Stomach (tissue), 9 donors: Measurements from ENCODE around the gene CMIP. TPM values are rescaled to one million over a fixed set of nuclear protein-coding genes. Genes with fewer than 3 reads are reported as not detected.

Source experiments
- DNase-seq, 2 donors: peaks; one replicate each; pipeline versions ENCODE4 v3.0.0 to v3.0.0-alpha.2; 2013 to 2019
- H3K27ac ChIP-seq, 5 donors: fragments of 200-600 bp in 4 of 5; sonication (generic) in 4 of 5; one replicate each; pipeline ENCODE4 v1.5.1; 2013 to 2019; ENCODE audit warnings: mild to moderate bottlenecking in 1 of 5, moderate library complexity in 1 of 5
- H3K27me3 ChIP-seq, 3 donors: fragments of 200-600 bp; sonication (generic); one replicate each; pipeline ENCODE4 v1.5.1; 2017 to 2019; ENCODE audit warnings: mixed run types in 1 of 3
- H3K36me3 ChIP-seq, 4 donors: fragments of 200-600 bp; sonication (generic); 1 replicate in 3 of 4; 2 replicates in 1 of 4; pipeline ENCODE4 v1.5.1; 2016 to 2019
- H3K4me1 ChIP-seq, 4 donors: fragments of 200-600 bp; sonication (generic); one replicate each; pipeline ENCODE4 v1.5.1; 2016 to 2019
- H3K4me3 ChIP-seq, 4 donors: fragments of 200-600 bp; sonication (generic) in 3 of 4; one replicate each; pipeline ENCODE4 v1.5.1; 2016 to 2019; ENCODE audit warnings: mild to moderate bottlenecking in 1 of 4
- H3K9me3 ChIP-seq, 4 donors: fragments of 200-600 bp; sonication (generic); one replicate each; pipeline ENCODE4 v1.5.1; 2016 to 2019
- CTCF ChIP-seq, 7 experiments: fragments of 450-650 bp in 4 of 7; fragments of 200-600 bp in 3 of 7; sonication (generic) in 3 of 7; IDR thresholded peaks; one replicate each; pipeline ENCODE4 v1.5.1; 2016 to 2019; ENCODE audit warnings: antibody characterized with exemption in 7 of 7, control low read depth in 2 of 7, mild to moderate bottlenecking in 1 of 7
- EP300 ChIP-seq: sonication (generic); formaldehyde crosslinking; IDR thresholded peaks from one replicate; pipeline ENCODE4 v1.6.1; 2017; ENCODE audit warnings: antibody characterized with exemption
- POLR2A ChIP-seq, 4 donors: fragments of 450-650 bp; IDR thresholded peaks; one replicate each; pipeline ENCODE4 v1.6.1; 2016; ENCODE audit warnings: antibody characterized with exemption in 4 of 4, control low read depth in 2 of 4, mild to moderate bottlenecking in 1 of 4, moderate library complexity in 1 of 4
- POLR2AphosphoS5 ChIP-seq, 3 donors: sonication (generic); formaldehyde crosslinking; IDR thresholded peaks; one replicate each; pipeline ENCODE4 v1.6.1; 2016; ENCODE audit warnings: antibody characterized with exemption in 3 of 3
- WGBS, 5 donors: extraction: QIAGEN DNeasy Blood & Tissue Kit in 3 of 5; methylation state at CpG; one replicate each; pipeline versions ENCODE4 v1.1.5 to v1.1.7; 2013 to 2018; 5-methylcytosine and 5-hydroxymethylcytosine counted together
- intact Hi-C: fragments of 100-400 bp; cut with DNase I; formaldehyde crosslinking; loops from one replicate; pipeline ENCODE4 v1.15.1; 2023; ENCODE audit warnings: low total_unique reads
- polyA plus RNA-seq, 3 donors: library from polyadenylated mRNA; stranded (reverse); fragments of 200-250 nt; gene quantifications; one replicate each; pipeline ENCODE4 v1.2.3, GENCODE V29; 2013
- small RNA-seq, 4 donors: library from RNA; depleted of rRNA; stranded (forward); fragments of <200 nt; gene quantifications; one replicate each; pipeline ENCODE3, GENCODE V24; 2016
- total RNA-seq, 5 donors: library from RNA; depleted of rRNA; stranded (reverse); fragments of >200 nt; gene quantifications; one replicate each; pipeline versions ENCODE4 v1.1.0 to v1.2.3, GENCODE V29; 2014 to 2016
- donor health status: healthy with polysubstance abuse.
- donor health status: Bipolar disorder and iron deficiency.
- donor health status: healthy.

CMIP gene
- total and polyA plus RNA-seq, 8 donors = 11.1 to 71.0 (median 31.2) TPM

- 4 to 28% (median 11%) methylated on average over 2 of the region's 2 CpGs for WGBS, 5 donors
- Histone ChIP-seq H3K4me3 (no peak overlapping the region), H3K27ac (peak overlapping the region in 1 of 5 donors; percentile 26), H3K4me1 (peaks cover 0 to 38% (median 11%) of the 10 kb centered on the region in 4 donors), H3K36me3 (no peaks in the 10 kb centered on the region), H3K27me3 (no peaks in the 10 kb centered on the region), H3K9me3 (no peaks in the 10 kb centered on the region)
- TF ChIP-seq EP300 = no peak
- TF ChIP-seq POLR2AphosphoS5 (IDR thresholded peaks at IDR 0.05) = no peak
- no peak for TF ChIP-seq POLR2A (IDR thresholded peaks at IDR 0.05)
- TF ChIP-seq CTCF (IDR thresholded peaks at IDR 0.05) = no peak
- DNase-seq = peak in 1 of 2 donors; percentile 53
- intact Hi-C loops = no loop called here
Observed at GRCh38 chr16:81758376-81758775, 313.8 kb downstream of the CMIP start.

Small RNA genes within 50 kb of the gene (small RNA-seq; reads per million reads assigned to genes)
- 0 to 0.47 (median 0) reads per million in 4 donors for gene MIR6504
- 0 to 0.30 (median 0.14) reads per million in 4 donors for gene MIR7854

Other genes starting within 250 kb of the CMIP start
- gene BCO1, start 206.1 kb upstream of the CMIP start, total RNA-seq = 1 to 10 TPM in 2 of 5 donors, not detected in 3; 2.2 to 5.8 TPM
- gene BCO1, start 206.1 kb upstream of the CMIP start, polyA plus RNA-seq = 1 to 10 TPM in 1 of 3 donors, under 1 TPM in 2; 0.38 to 2.1 (median 0.44) TPM
- gene GAN, start 129.8 kb upstream of the CMIP start, total RNA-seq = 10 to 100 TPM in 4 of 5 donors, 1 to 10 TPM in 1; 3.6 to 38.5 (median 12.3) TPM
- gene GAN, start 129.8 kb upstream of the CMIP start, polyA plus RNA-seq = 1 to 10 TPM in 1 of 3 donors, under 1 TPM in 2; 0.56 to 2.3 (median 0.76) TPM